GDM1 (cell line): ENCODE data around the gene KDF1.
"Not testable (repeated sequence)": the region's sequence is repeated elsewhere in the genome, so short reads cannot be mapped to it uniquely, and the experiment has no call there.

Experiments used
- DNase-seq: peaks from one replicate; lab custom pipeline; 2025; lab: John Stamatoyannopoulos, UW

KDF1 gene

DNA sequence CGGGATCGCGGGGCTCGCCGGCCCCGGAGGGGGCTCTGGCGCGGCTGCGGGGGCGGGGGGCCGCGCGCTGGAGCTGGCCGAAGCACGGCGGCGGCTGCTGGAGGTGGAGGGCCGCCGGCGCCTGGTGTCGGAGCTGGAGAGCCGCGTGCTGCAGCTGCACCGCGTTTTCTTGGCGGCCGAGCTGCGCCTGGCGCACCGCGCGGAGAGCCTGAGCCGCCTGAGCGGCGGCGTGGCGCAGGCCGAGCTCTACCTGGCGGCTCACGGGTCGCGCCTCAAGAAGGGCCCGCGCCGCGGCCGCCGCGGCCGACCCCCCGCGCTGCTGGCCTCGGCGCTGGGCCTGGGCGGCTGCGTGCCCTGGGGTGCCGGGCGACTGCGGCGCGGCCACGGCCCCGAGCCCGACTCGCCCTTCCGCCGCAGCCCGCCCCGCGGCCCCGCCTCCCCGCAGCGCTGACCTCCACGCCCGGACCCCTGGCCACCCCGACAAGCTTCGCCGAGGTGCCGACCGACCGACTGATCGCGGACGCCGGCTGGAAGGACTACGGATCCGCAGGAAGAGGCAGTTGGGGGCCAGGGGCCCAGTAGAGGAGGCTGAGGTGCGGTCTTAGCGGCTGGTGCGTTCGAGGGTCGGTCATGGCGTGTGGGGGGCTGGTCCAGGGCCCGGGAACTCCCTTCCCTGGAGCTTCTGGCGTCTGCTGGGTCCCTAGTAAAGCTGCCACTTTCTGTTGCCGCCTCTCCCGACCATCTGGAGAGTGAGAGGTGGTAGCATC, 33.9 kb upstream of the KDF1 start:
- no peak for DNase-seq

GRCh38 chr1:26993237-26994019, 33.2 kb upstream of the KDF1 start, which contains the start of gene TRNP1:
Gene TRNP1, plus strand, starts transcription at chr1:26993692. Its CDS starts 95 bp downstream, at chr1:26993787.
- peak; percentile 59 for DNase-seq

- DNase-seq, result peak; percentile 51
These were observed 31.2 kb upstream of the KDF1 start for GRCh38 chr1:26991310-26992116.

- not testable (repeated sequence) for DNase-seq
These were observed 29.3 kb upstream of the KDF1 start for GRCh38 chr1:26989403-26990109.

DNA sequence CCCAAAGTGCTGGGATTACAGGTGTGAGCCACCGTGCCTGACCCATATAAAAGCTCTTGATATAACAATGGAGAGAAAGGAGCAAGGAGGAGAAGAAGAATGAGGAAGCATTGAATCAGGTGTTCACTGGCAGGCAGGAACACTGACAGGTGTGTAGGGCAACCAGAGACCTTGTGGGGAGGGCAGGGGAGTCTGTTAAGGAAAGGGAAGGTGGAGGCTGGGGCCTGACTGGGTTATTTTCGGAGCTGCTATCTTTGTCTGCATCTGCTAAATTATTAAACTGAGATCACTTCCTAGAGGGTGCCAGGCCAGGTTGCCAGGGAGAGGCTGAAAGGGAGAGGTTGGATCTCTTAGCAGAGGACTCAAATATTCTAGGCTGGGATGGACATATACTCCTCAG, 26.4 kb upstream of the KDF1 start:
- DNase-seq, result no peak

DNA sequence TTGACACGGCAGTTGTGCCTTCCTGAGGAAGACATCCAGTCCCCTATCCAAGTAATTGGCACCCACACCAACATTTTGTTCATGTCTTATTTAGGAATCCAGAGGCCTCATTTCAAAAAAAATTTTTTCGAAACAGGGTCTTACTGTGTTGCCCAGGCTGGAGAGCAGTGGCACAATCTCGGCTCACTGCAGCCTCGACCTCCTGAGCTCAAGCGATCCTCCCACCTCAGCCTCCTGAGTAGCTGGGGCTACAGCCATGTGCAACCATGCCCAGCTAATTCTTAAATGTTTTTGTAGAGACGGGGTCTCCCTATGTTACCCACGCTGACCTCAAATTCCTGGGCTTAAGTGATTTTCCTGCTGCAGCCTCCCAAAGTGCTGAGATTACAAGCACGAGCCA, 24.0 kb upstream of the KDF1 start:
- no peak for DNase-seq

- no peak for DNase-seq
These were observed 23.6 kb upstream of the KDF1 start for GRCh38 chr1:26983863-26984262.

GRCh38 chr1:26981146-26981846, 21.0 kb upstream of the KDF1 start:
- no peak for DNase-seq

GRCh38 chr1:26978901-26979300, 18.6 kb upstream of the KDF1 start:
- peak; percentile 42 for DNase-seq

DNA sequence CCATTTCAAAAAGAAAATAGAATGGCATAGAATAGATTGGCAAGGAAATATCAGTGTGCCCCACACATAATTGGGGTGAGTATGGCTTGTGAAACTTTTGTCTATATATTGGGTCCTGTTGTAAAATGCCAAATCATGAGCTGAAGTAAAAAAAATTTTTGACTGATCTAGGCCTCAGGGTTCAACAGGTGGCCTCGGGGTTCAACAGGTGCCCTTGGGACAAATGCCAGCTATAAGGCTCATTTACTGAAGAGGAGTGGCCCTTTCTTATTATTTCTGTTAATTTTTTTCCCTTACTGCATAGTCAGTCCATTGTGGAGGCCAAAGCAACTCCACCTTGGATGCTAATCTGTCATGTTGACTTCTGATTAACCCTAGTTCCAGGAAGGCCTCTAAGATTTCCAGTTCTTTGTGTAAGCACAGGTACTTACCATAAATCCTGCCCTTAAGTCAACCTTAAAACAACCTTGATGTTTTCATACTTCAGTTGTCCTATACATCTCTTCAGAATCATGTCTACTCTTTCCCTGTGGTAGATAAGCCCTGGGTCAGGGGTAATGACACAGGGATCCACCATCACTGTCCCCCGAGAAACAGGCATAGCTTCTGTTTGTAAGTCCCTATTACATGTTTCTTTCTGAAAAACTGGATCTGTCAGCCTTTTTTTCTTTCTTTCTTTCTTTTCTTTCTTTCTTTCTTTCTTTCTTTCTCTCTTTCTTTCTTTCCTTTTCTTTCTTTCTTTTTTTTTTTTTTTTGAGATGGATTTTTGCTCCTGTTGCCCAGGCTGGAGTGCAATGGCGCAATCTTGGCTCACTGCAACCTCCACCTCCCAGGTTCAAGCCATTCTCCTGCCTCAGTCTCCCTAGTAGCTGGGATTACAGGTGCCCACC, 16.6 kb upstream of the KDF1 start:
- no peak for DNase-seq

GRCh38 chr1:26972821-26973220, 12.6 kb upstream of the KDF1 start:
- DNase-seq, result no peak

GRCh38 chr1:26972390-26972789, 12.1 kb upstream of the KDF1 start:
- peak; percentile 62 for DNase-seq

DNA sequence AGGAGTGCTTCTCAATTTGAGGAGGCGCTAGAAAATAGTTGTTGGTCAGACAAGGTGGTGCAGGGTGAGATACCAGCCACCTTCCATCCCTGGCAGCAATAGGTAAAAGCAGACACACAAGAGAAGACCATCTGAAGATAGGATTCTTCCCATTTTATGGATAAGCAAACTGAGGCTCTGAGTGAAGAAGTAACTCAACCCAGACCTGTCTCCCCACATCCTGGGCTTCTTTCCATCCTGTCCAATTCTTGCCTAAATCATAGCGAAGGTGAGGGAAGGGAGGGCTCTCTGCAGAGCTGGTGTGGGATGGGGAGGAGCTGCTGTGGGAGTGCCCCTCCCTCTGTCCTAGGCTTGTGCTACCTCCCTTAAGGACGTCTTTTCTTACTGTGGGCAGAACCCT, 11.3 kb upstream of the KDF1 start:
- DNase-seq, result no peak

DNA sequence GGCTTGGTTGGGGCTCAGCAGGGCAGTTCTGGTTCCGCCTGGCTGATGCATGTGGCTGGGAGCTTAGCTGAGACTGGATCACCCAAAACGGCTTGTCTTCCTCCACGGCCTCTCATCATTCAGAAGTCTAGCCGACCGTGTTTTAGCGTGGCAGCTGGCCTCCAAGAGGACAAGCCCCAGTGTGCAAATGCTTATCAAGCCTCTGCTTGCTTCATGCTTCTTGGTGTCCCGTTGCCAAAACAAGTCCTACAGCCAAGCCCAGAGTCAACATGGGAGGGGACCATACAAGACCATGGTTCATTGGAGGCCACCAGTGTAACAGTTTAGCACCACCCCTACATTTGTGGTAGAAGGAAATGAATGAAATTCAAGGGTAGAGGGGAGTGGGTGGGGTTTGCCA, 10.5 kb upstream of the KDF1 start:
- no peak for DNase-seq

- DNase-seq, result no peak
These were observed 5.4 kb upstream of the KDF1 start for GRCh38 chr1:26965628-26966027.

DNA sequence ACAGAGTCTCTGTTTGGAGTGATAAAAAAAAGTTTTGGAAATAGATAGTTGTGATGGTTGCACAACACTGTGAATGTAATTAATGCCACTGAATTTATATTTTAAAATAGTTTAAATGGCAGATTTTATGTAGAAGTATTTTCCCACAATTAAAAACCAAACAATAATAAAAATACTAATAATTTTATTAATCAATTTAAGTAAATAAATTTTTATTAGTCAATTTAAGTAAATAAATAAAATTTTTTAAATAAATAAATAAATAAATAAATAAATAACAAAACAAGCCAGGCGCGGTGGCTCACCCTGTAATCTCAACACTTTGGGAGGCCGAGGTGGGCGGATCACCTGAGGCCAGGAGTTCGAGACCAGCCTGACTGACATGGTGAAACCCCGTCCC, 4.9 kb upstream of the KDF1 start:
- no peak for DNase-seq

GRCh38 chr1:26961826-26962225, 1.6 kb upstream of the KDF1 start:
- peak; percentile 15 for DNase-seq

DNA sequence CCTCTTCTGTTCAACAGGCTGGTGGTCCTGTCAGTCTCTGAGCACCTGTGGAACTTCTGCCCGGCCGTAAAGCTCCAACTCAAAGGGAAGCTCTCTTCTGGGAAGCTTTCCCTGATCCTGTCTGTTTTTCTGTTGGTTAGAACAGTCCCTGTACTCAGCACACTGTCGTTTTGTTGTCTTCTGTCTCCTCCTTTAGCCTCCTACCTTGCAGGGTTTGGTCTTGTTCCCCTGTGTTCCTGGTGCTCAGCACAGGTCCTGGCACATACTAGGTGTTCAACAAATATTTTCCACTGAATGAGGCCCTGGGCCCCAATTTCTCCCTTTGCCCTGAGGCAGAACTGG, 328 bp upstream of the KDF1 start:
- no peak for DNase-seq

GRCh38 chr1:26959270-26959669, 998 bp downstream of the KDF1 start:
- DNase-seq, result no peak

- no peak for DNase-seq
These were observed 3.0 kb downstream of the KDF1 start for GRCh38 chr1:26957306-26957705.
